ENCODE measurements around the gene CR2.
"Not testable (repeated sequence)": the region's sequence is repeated elsewhere in the genome, so short reads cannot be mapped to it uniquely, and the experiment has no call there.

Gene CR2

DNA sequence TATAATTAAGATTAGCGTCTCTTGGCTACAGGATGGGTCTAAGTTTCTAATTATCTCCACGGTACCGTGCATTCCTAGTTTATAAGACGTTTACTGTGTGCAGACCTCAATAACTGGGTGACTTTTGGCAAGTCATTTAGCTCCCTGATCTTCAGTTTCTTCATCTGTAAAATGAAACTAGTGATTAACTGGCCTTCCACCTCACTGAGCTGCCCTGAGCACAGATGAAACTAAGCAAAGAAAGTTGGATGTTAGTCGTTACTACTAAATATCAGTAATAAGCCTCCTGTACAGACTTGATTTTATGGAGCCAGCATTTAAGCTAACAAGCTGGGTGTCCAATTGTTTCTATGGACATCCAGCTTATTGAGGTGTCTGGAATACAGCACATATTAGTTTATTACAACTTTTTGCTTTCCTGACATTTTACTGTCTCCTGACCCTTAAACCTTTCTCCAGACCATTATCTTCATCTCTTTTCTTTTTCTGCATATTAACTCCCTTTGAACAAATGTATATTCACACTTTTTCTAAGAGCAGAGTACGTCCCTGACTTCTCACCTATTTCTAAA is 1.1 kb downstream of the CR2 start:
- no peak for DNase-seq

DNA sequence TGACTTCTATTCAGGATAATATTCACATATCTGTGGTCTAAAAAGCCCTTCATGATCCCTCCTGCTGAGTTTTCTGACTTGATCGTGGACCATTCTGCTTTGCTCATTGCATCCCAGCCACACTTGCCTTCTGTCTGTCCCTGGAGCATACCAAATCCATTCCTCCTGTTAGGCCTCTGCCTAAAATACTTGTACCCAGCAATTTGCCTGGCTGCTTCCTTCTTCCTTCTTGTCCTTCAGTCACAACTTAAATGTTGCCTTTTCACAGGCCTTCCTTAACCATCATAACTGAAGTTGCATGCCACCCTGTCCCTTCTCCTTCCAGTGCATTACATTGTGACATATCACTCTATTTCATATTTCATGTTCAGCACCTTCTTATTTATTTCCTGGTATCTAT is 4.3 kb downstream of the CR2 start:
- no peak for DNase-seq

DNA sequence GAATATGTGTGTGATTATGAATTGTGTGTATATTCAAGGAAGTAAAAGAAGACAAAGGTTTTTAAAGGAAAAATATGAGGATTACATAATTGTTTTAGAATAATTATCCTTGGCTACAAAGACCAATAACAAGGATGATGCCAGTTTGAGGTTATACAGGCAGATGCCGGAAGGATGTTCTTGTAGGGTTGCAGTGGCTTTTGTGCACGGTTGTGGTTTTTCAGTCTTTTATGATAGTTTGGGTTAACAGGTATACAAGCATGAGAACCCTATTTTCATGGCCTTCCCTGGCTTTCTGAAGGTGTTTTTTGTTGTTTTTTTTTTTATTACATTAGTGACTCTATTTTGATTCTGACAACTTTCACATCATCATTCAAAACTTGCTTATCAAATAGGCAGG is 4.9 kb downstream of the CR2 start:
- DNase-seq = no peak

DNA sequence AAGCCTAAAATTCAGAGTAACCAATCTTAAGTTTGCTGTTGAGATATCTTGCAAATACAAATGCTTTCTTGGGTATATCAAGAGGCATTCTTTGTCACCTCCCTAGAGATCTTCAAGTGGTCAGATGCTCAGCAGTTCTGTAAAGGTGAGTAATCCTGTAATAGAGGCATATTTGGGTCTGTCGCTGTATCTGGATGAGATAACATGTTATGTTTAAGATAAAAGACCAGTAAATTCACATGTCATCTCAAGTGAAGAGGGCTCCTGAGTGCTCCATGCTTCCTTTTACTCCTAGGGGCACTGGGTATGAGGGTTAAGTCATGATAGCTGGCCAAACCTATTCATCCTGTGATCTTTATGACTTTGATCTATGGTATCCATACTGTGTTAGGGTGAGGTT is 7.5 kb downstream of the CR2 start:
- DNase-seq = no peak

DNA sequence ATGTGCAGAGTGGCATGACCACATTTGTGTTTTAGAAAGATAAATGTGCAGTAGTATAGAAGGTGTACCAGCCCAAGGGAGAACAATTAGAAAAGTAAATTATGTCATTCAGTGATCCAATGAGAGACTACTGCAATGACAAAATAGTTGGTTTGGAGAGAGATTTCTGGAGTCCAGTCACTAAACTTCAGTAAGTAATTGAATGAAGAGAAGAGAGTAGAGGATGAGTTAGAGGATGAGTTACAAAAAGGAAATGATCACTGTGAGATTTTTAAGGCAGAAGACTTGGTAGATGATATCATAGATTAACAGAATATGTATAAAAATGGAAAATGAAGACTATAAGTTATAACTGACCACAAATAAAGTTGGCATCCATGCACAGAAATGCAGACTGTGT is 8.4 kb downstream of the CR2 start:
- no peak for DNase-seq

DNA sequence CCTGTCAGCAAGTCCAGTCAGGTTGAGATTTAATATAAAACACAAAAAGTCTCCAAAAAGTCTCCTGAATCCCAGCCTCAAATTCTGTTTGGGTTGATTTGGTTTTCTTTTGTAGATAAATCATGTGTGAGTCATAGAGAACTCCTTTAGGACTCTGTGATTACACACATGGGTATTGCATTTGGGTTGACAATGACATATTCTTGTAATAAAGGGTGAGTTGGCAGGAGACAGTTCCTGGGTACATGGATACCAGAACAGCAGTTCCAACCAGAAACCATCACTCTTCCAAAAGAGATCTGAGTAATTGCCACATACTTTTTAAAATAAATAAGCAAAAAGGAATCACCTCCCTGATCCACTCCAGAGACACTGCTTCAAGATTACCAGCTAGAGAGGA is 8.9 kb downstream of the CR2 start:
- no peak for DNase-seq

DNA sequence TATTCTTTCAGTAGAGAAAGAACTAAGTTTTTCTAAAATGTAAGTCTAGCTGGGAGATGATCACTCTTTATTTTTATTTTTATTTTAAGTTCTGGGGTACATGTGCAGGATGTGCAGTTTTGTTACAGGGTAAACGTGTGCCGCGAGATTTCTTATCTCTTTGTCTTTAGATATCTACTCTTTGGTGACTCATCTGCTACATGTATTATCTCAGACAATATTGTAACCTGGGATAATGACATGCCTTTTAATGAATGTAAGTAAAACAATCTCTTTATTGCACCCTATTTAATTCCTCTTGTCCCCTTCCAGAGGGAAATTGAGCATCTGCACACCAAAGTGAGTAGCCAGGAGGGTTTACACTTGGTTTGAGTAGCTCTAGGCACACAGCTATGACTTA is 9.4 kb downstream of the CR2 start:
- no peak for DNase-seq

DNA sequence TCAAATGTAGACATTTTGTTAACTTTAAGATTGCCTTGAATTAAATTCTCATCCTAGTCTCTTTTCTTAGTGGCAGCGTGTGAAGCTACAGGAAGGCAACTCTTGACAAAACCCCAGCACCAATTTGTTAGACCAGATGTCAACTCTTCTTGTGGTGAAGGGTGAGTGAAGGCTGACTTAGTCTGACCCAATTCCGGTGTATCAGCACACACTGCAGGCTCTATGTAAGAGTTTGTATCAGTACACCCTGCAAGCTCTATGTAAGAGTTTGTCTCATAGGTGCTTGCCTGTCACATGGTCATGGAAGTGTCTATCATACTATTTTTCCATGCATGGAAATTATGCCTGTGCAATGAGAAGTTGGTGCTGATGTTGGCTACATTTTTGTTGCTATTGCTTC is 16.8 kb downstream of the CR2 start:
- DNase-seq = no peak

DNA sequence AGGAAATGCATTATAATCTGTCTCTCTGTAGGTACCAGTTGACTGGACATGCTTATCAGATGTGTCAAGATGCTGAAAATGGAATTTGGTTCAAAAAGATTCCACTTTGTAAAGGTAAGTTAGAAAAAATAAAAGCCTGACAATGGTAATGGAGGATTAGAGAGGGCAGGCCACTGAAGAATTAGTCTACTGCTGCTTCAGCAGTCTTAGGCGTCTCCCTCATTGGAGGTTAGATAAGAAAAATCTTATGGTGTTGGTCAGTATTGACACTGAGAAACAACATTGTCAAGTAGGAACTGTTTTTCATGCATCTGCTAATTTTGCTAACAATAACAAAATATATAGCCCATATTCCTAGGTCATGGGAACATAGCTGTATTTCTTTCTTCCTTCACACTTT is 20.1 kb downstream of the CR2 start:
- no peak for DNase-seq

DNA sequence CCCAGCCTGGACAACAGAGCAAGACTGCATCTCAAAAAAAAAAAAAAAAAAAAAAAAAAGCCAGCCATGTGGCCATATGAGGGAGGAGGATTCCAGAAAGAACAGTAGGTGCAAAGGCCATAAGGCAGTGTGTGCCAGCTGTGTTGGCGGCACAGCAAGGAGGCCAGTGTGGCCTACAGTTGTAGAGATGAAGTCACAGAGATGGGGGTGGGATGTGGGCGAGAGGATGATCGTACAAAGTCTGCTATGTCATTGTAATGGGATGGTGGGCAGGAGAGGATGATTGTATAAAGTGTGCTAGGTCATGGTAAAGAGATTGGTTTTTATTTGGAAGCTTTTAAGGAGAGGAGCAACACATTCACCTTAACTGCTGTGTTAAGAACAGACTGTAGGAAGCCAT is 32.1 kb downstream of the CR2 start:
- no peak for DNase-seq

DNA sequence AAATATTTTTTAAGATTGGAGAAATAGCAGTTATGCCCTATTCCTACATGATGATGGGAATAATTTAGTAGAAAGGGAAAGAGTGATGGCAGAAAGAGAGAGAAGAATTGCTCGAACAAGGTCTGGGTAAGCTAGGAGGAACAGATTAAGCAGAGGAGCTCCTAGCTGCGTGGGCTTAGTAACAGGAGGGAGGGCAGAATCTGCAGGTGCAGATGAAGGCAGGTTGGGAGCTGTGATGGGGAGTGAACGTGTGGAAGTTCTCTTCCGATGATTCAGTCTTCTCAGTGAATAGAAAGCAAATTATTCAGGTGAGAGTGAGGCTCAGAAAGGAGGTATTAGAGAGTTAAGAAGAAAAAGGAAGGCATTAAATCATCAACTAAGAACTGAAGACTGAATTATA is 33.5 kb downstream of the CR2 start:
- DNase-seq = no peak

DNA sequence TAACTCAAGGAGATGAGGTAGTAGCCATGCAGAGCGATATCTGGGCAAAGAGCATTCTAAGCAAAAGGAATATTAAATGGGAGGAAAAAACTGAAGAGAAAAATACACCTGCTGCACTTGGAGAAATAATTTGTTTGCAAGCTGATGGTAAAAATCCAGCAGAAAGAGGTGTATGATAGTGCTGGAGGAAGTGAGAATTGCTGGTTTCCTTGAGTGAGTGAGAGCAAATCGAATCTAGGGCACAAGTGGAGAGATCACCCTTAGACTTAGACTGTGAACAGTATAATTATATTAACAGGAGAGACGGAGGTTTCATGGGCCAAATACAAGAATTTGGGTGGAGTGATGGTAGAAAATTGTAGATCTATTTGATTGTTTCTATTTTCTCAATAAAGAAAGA is 39.1 kb downstream of the CR2 start:
- DNase-seq = no peak

DNA sequence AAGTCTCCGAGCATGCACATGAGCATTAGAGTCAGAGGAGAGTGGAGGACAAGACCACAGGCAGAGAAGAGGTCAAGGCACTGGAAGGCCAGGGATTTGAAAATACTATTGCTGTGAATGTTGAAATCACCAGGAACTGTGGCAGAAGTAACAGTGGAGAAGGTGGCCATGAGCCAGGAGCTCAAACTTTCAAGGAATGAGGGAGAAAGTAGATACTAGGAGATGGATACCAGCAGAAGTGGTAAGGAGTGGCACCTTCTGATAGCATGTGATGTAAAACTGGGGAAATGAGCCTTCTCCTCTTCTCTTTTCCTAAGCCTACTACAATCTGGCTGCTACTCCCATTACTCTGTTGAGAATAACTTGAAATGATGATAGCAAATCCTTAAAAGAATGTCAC is 40.0 kb downstream of the CR2 start:
- no peak for DNase-seq

DNA sequence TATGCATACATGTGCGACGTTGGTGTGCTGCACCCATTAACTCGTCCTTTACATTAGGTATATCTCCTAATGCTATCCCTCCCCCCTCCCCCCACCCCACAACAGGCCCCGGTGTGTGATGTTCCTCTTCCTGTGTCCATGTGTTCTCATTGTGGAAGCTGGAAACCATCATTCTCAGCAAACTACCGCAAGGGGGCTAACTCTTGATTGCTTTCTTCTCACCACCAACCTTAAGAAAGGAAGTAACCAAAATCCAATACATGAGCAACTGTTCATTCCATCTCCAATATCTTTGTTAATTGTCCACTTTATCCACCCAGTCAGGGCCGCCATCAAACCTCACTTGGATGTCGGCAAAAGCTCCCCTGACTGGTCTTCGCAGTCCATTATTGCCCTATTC is 41.2 kb downstream of the CR2 start:
- not testable (repeated sequence) for DNase-seq

DNA sequence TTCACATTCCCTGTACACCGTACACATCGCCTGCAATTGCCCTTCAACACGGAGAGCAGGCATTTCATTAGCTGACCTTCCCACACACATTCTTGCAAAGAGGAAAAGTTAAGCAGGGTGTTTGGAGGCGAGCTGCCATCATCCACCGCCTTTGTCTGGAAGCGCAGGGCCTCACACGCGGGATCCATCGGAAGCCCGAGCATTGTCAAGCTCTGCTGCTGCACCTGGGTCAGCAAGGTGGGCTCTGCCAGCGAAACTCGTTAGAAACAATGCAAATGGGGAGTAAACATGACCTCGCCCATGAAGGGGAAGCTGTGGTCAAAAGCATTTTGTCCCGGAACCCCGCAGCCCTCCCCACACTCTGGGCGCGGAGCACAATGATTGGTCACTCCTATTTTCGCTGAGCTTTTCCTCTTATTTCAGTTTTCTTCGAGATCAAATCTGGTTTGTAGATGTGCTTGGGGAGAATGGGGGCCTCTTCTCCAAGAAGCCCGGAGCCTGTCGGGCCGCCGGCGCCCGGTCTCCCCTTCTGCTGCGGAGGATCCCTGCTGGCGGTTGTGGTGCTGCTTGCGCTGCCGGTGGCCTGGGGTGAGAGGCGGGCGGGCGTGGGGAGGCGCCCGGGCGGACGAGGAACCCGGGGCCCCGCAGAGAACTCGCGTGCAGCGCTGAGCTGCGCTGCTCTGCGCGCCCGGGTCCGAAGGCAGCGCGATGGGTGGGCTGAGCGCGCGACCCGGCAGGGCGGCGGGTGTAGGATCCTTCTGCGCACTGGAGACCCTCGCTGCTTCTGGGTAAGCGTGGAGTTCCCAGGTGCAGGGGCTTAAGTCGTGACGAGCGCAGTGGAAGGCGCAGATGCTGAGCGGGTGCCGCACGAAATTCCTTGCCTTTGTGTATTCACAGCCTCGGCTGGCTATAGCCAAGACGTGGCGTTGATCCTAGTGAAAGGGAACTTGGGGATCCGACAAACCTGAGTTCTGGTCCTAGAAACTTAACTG is 42.0 kb downstream of the CR2 start, which contains the start of gene CR1:
TSS of gene CR1 (plus strand) at position 357 of the 992 bp plus-strand sequence. CDS start at position 468, 111 bp downstream.
- DNase-seq = no peak

DNA sequence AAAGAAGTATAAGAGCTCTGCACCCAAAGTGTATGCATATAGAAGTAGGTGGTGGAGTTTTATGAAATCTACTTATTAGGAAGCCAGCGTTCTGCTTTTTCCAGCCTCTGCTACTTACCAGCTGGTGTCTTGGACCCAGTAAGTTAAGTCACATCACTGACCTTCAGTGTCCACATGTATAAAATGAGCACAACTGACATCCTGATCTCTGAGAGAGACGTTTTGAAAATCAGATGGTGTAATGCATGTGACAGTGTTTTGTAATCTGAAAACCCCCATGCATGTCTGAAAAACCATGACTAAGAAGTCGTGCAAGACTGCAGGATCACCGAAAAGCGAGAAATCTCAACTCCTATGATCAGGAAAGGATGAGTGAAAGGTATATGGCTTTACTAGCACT is 43.8 kb downstream of the CR2 start:
- DNase-seq = no peak

DNA sequence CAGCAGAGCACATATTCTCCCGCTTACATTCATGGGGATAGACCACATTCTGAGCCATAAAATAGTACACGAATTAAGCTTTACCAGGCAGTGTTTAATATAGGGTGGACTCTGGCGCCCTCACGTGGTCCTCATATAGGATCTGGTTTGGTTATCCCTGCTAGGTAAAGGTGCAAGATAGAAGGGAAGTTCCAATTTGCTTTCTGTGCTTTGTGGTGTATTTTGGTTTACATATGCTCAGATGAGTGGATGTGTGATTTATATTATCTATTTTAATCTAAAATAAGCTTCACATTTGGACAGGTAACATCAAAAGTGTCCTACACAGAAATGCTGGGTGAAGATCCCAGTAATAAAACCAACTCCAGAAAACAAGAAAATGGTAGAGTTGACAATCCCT is 45.4 kb downstream of the CR2 start:
- peak; percentile 34 for DNase-seq

DNA sequence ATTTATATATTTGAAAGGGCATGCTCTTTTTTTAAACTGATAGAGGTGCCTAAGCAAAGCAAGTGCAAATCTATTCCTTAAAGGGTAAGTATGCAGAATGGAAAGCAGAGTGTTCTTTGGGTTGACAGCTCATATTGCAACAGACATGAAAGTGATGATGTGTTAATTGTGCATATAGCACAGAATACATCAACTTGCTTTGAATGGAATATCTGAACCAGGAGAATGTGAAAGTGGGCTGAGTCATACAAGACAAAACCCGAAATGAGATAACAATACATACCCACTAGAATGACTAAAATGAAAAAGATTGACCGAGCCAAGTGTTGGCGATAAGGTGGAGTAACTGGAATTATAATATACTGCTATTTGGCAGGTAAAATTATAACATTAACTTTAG is 46.2 kb downstream of the CR2 start:
- no peak for DNase-seq

DNA sequence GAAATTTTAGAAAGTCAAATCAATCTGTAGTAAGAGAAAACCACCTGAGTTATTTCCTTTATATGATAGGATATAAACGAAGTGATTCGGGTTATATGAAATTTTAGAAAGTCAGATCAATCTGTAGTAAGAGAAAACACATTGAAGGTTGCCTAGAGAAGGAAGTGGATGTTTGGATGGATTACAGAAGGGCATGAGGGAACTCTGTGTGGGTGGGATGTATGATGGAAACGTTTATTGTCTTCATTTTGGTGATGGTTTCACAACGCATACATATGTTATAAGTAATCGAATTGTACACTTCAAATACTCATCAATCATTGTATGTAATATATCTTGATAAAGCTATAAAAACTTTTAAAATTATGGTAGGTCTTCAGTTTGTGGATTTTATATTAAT is 46.9 kb downstream of the CR2 start:
- no peak for DNase-seq

DNA sequence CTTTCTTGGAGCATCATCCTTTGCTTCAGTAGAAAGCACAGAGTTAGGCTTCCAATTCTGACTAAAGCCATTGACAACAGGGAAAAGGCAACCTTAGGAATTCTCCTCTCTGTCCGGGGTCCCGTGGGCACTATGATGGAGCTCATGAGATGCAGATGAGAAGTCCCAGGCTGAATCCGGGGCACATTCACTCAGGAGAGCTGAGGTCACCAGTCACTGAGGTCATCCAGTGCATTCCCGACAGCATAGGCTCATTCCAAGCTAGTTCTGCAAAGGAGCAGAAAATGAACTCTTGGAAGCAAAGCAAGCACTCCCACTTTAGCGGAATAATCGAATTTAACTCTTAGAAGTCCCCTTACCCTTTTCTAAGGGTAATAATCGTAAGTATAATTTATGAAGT is 48.6 kb downstream of the CR2 start:
- no peak for DNase-seq

DNA sequence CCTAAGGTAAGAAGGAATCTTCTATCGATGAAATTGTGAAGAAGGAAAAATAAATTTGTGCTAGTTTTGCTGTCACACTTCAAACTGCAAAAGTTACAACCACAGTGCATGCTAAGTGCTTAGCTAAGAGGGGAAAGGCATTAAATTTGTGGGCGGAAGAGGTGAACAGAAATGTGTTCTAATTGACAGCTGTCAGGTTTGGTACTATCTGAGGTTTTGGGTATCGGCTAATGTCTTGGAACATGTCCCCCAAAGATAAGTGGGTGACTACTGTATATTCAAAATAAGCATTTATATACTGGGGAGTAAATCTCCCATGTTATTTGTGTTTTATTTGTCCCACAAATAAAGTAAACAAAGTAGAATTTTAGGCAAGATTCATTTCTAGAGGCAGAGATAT is 49.8 kb downstream of the CR2 start:
- DNase-seq = no peak

DNA sequence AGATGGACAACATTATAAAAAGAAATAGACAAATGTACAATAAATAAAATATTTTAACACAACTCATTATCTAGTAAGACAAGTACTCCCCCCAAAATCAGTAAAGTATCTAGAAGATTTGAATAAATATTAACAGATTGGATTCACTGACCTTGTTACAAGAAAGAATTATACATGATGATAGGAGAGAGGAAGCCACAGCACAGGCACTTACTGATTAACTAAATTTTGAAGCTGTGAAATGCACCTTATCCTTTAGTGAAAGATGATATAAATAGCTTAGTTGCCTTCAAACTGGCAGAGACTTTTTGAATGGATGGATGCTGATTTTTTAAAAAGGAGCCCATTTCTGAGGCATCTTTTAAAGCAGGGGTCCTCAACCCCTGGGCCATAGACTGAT is 50.3 kb downstream of the CR2 start:
- DNase-seq = no peak

DNA sequence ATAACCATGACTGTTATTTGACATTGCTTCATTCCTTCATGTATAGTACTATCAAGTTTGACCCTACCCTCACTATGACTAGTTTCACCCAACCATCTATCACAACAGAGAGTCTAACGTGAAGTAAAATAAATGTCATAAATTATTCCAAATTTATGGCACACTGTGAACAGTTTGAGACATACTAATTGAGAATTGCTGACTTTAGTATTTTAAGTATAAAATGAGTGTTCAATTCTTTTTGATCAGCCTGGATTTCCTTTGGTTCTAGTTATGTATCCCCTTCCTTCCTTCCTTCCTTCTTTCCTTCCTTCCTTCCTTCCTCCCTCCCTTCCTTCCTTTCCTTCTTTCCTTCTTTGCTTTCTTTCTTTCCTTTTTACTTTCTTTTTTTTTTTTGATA is 56.3 kb downstream of the CR2 start:
- no peak for DNase-seq

DNA sequence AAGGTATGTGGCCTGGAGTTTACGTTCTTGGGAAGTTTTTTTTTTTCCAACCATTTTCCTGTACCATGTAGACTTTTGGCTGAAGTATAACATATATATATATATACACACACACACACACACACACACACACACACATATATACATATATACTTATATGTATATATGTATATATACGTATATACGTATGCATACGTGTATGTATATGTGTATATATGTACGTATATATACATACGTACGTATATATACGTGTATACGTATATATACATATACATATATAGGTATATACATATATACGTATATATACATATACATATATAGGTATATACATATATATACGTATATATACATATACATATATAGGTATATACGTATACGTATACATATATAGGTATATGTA is 60.8 kb downstream of the CR2 start:
- no peak for DNase-seq

DNA sequence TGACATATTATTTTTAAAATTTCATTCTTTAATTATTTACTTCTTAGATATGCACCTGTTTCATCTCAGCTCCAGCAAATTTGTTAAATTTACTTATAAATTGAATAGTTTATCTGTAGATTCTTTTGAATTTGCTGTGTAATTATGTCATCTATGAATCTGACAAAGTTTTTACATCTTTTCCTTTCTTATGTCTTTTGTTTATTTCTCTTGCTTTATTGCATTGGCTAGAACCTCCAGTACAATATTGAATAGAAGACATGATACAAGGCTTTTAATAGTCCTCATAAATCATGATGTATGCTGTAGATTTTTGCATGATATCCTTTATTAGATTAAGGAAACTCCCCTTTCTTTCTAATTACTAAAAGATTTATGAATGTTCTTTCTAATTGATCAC is 62.6 kb downstream of the CR2 start:
- no peak for DNase-seq

Measured in NCI-H1417 treated with DMSO at 0.1 percent for 48 hours (cell line).